Upper lobe of left lung (tissue), 6 donors: ENCODE results near the gene SRPK2. TPM values are rescaled to one million over a fixed set of nuclear protein-coding genes. Genes with fewer than 3 reads are reported as not detected.
"Not testable (repeated sequence)": the region's sequence is repeated elsewhere in the genome, so short reads cannot be mapped to it uniquely, and the experiment has no call there.

Experiments
- ATAC-seq, 2 donors: fragments of 200-7000 bp; cut with Tn5 transposase; one replicate each; pipeline ENCODE4 v1.9.1; 2022; ENCODE audit warnings: mild to moderate bottlenecking in 2 of 2, moderate library complexity in 2 of 2; ENCODE audit not compliant: low FRiP score in 2 of 2
- DNase-seq, 2 donors: peaks; one replicate each; pipeline ENCODE4 v3.0.0-alpha.2; 2019 to 2020
- H3K27ac ChIP-seq, 4 donors: fragments of 200-600 bp; sonication (generic); one replicate each; pipeline ENCODE4 v1.5.1; 2016 to 2019
- H3K27me3 ChIP-seq, 4 donors: fragments of 200-600 bp; sonication (generic); one replicate each; pipeline ENCODE4 v1.5.1; 2017 to 2019
- H3K36me3 ChIP-seq, 4 donors: fragments of 200-600 bp; sonication (generic); one replicate each; pipeline ENCODE4 v1.5.1; 2016 to 2019
- H3K4me1 ChIP-seq, 4 donors: fragments of 200-600 bp; sonication (generic); one replicate each; pipeline ENCODE4 v1.5.1; 2018 to 2019
- H3K4me3 ChIP-seq, 4 donors: fragments of 200-600 bp; sonication (generic); one replicate each; pipeline ENCODE4 v1.5.1; 2017 to 2019; ENCODE audit warnings: mild to moderate bottlenecking in 2 of 4, moderate library complexity in 1 of 4
- H3K9me3 ChIP-seq, 4 donors: fragments of 200-600 bp; sonication (generic); one replicate each; pipeline ENCODE4 v1.5.1; 2018 to 2019
- EP300 ChIP-seq, 4 donors: sonication (generic); formaldehyde crosslinking; IDR thresholded peaks; one replicate each; pipeline ENCODE4 v1.5.1; 2017; ENCODE audit warnings: antibody characterized with exemption in 4 of 4, control low read depth in 2 of 4
- POLR2A ChIP-seq, 4 donors: fragments of 450-650 bp; IDR thresholded peaks; one replicate each; pipeline ENCODE4 v1.5.1; 2016 to 2017; ENCODE audit warnings: antibody characterized with exemption in 4 of 4, mild to moderate bottlenecking in 2 of 4
- POLR2AphosphoS5 ChIP-seq, 2 donors: sonication (generic); formaldehyde crosslinking; IDR thresholded peaks; one replicate each; pipeline ENCODE4 v1.5.1; 2017; ENCODE audit warnings: antibody characterized with exemption in 2 of 2
- WGBS, 2 donors: methylation state at CpG; one replicate each; pipeline ENCODE4 v1.1.5; 2017 to 2018; 5-methylcytosine and 5-hydroxymethylcytosine counted together
- total RNA-seq, 6 donors: library from RNA; depleted of rRNA in 4 of 6; stranded (reverse); fragments of >200 nt in 4 of 6; gene quantifications; one replicate each; pipeline versions ENCODE4 v1.1.0 to v1.2.1, GENCODE V29; 2016 to 2021
- TF ChIP-seq, protein P1 (sequence below), 6 experiments: fragments of 450-650 bp in 4 of 6; fragments of 200-600 bp in 2 of 6; sonication (generic) in 2 of 6; IDR thresholded peaks; one replicate each; pipeline ENCODE4 v1.5.1; 2016 to 2019; ENCODE audit warnings: antibody characterized with exemption in 6 of 6
- donor health status: DM: no; HTN: no; CAD: no; lungs with moderate emphysema.
- donor health status: DM: no; HTN: yes; CAD: no; lungs with severe emphysema.

SRPK2 gene
- total RNA-seq, 6 donors from 2014 or later = 29.6 to 55.6 (median 45.6) TPM

DNA sequence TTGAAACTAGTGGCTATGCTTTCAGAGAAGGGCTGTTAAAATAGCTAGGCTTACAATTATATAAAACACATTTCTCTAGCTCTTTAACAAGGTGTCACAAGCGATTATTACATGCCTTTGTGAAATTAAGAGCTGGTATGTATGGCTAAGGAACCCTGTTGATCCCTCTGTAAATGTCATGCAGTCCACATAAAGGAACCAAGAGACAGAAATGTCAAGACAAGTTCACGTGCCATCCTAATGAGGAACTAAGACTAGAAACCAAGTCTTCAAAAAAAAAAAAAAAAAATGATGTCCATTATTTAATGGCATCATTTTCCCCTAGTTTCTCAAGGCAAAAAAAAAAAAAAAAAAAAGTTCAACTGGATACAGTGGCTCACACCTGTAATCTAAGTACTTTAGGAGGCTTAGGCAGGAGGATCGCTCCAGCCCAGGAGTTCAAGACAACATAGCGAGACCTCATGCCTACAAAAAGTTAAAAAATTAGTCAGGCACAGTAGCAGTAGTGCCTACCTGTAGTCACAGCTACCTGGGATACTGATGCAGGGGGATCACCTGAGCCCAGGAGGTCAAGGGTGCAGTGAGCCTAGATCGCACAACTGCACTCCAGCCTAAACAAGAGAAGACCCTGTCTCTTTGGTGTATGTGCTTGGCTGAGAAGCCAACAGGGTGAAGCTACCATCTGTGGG lies 63.4 kb downstream of the SRPK2 start:
- no peak overlapping the region for H3K4me3 ChIP-seq
- WGBS, 2 donors = 85% methylated on average over 5 of the region's 5 CpGs
- no peak overlapping the region for H3K27ac ChIP-seq
- no peaks in the 10 kb centered on the region for H3K27me3 ChIP-seq
- H3K36me3 ChIP-seq = no peaks in the 10 kb centered on the region
- ATAC-seq = no peak
- DNase-seq = no peak
- peaks cover 0 to 5% (median 0%) of the 10 kb centered on the region in 4 donors for H3K4me1 ChIP-seq
- TF ChIP-seq POLR2AphosphoS5 (IDR thresholded peaks at IDR 0.05) = no peak
- TF ChIP-seq, protein P1, sequence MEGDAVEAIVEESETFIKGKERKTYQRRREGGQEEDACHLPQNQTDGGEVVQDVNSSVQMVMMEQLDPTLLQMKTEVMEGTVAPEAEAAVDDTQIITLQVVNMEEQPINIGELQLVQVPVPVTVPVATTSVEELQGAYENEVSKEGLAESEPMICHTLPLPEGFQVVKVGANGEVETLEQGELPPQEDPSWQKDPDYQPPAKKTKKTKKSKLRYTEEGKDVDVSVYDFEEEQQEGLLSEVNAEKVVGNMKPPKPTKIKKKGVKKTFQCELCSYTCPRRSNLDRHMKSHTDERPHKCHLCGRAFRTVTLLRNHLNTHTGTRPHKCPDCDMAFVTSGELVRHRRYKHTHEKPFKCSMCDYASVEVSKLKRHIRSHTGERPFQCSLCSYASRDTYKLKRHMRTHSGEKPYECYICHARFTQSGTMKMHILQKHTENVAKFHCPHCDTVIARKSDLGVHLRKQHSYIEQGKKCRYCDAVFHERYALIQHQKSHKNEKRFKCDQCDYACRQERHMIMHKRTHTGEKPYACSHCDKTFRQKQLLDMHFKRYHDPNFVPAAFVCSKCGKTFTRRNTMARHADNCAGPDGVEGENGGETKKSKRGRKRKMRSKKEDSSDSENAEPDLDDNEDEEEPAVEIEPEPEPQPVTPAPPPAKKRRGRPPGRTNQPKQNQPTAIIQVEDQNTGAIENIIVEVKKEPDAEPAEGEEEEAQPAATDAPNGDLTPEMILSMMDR (IDR thresholded peaks at IDR 0.05) = no peak
- no peak for TF ChIP-seq POLR2A (IDR thresholded peaks at IDR 0.05)
- no peak for TF ChIP-seq EP300 (IDR thresholded peaks at IDR 0.05)
- H3K9me3 ChIP-seq = no peaks in the 10 kb centered on the region

DNA sequence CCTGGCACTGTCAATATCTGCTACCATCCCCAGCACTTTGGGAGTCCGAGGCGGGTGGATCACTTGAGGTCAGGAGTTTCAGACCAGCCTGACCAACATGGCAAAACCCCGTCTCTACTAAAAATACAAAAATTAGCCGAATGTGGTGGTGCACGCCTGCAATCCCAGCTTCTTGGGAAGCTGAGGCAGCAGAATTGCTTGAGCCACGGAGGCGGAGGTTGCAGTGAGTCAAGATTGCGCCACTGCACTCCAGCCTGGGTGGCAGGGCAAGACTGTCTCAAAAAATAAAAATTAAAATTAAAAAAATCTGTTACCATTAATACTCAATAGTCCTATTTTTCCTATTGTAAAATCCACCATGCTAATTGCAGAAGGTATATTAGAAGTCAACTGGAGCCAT lies 64.1 kb downstream of the SRPK2 start:
- not testable (repeated sequence) for H3K9me3 ChIP-seq, DNase-seq, ATAC-seq, H3K27ac ChIP-seq, H3K4me1 ChIP-seq, H3K36me3 ChIP-seq, H3K4me3 ChIP-seq, H3K27me3 ChIP-seq
- WGBS, 2 donors = 82 to 96% methylated on average over 8 of the region's 8 CpGs

DNA sequence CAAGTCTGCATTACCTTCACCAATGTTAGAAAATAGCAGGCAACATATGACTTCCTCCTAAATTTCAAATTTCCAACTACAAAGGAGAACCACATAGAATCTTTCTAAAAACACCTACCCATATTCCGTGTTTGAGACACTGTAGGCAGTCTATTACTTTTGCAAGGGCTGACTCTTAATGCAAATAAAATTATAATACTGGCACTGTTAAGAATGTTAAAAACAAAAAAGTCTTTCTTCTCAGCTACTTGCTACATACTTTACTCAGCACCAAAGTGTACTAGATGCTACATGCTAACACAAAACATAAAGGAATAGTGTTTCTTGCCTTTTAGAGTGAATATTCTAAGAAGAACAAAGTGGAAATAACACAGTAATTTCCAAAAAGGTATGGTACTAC lies 65.4 kb downstream of the SRPK2 start:
- WGBS, 2 donors = 86 to 90% methylated on average over 1 of the region's 1 CpG
- Histone ChIP-seq H3K4me1 (peaks cover 0 to 5% (median 0%) of the 10 kb centered on the region in 4 donors), H3K36me3 (no peaks in the 10 kb centered on the region), H3K4me3 (no peak overlapping the region), H3K9me3 (no peaks in the 10 kb centered on the region), H3K27me3 (no peaks in the 10 kb centered on the region), H3K27ac (no peak overlapping the region)
- DNase-seq (no peak), ATAC-seq (no peak)
- TF ChIP-seq POLR2A (IDR thresholded peaks at IDR 0.05) (no peak), POLR2AphosphoS5 (IDR thresholded peaks at IDR 0.05) (no peak)

DNA sequence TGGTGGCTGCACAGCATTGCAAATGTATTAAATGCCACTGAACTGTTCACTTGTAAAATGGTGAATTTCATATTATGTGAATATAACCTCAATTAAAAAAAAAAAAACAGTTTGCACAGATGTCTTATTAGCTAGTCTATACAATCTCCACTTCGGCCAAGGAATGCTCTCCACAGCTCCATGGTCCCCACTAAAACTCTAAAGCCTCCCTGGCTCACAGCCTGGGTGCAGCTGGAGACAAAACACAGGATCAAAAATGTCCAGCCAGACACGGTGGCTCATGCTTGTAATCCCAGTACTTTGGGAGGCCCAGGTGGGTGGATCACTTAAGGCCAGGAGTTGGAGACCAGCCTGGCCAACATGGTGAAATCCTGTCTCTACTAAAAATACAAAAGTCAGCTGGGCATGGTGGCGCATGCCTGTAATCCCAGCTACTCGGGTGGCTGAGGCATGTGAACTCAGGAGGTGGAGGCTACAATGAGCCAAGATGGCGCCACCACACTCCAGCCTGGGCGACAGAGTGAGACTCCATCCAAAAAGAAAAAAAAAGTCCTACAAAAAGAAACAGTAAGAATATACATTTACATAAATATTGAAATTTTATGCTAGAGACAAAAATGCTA lies 66.0 kb downstream of the SRPK2 start:
- WGBS, 2 donors = 89 to 95% methylated on average over 5 to 6 of the region's 6 CpGs

DNA sequence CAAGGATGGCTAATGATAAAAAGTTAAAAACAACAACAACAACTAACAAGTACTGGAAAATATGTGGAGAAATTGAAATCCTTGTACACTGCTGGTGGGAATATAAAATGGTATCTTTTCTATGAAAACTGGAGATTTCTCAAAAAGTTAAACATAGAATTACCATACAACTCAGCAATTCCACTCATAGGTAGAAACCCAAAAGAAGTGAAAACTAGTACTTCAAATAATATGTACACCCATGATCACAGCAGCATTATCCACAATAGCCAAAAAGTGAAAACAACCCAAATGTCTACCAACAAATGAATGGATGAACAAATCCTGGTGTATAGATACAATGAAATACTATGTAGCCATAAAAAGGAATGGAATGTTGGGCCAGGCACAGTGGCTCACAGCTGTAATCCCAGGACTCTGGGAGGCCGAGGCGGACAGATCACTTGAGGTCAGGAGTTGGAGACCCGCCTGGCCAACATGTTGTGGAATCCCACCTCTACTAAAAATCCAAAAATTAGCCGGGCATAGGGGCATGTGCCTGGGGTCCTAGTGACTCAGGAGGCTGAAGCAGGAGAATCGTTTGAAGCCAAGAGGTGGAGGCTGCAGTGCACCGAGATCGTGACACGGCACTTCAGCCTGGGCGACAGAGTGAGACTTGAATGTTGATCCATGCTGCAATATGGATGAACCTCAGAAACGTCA lies 66.8 kb downstream of the SRPK2 start:
- ATAC-seq (no peak), DNase-seq (no peak)
- H3K27me3 ChIP-seq = no peaks in the 10 kb centered on the region
- H3K9me3 ChIP-seq = no peaks in the 10 kb centered on the region
- H3K4me3 ChIP-seq = no peak overlapping the region
- no peaks in the 10 kb centered on the region for H3K36me3 ChIP-seq
- no peak overlapping the region for H3K27ac ChIP-seq
- TF ChIP-seq POLR2A (IDR thresholded peaks at IDR 0.05) = no peak
- TF ChIP-seq EP300 (IDR thresholded peaks at IDR 0.05) = no peak
- no peak for TF ChIP-seq POLR2AphosphoS5 (IDR thresholded peaks at IDR 0.05)
- TF ChIP-seq, protein P1 (IDR thresholded peaks at IDR 0.05) = no peak
- H3K4me1 ChIP-seq = peaks cover 0 to 5% (median 0%) of the 10 kb centered on the region in 4 donors
- WGBS, 2 donors = 91 to 98% methylated on average over 10 of the region's 10 CpGs

More for the DNA sequence above, 66.0 kb downstream of the SRPK2 start:
- no peak overlapping the region for H3K27ac ChIP-seq
- no peak for ATAC-seq
- no peak overlapping the region for H3K4me3 ChIP-seq
- TF ChIP-seq, protein P1 (IDR thresholded peaks at IDR 0.05) = no peak
- TF ChIP-seq EP300 (IDR thresholded peaks at IDR 0.05) (no peak), POLR2A (IDR thresholded peaks at IDR 0.05) (no peak), POLR2AphosphoS5 (IDR thresholded peaks at IDR 0.05) (no peak)
- H3K27me3 ChIP-seq = no peaks in the 10 kb centered on the region
- peaks cover 0 to 5% (median 0%) of the 10 kb centered on the region in 4 donors for H3K4me1 ChIP-seq
- no peaks in the 10 kb centered on the region for H3K36me3 ChIP-seq
- no peak for DNase-seq
- no peaks in the 10 kb centered on the region for H3K9me3 ChIP-seq
